Endometrium (tissue), 2 donors: ENCODE results near the gene PARD6B.
"Not testable (repeated sequence)": the region's sequence is repeated elsewhere in the genome, so short reads cannot be mapped to it uniquely, and the experiment has no call there.

ENCODE experiments used
- FAIRE-seq: peaks from 2 replicates; lab custom pipeline; 2012; peaks lifted over from hg19 to GRCh38; lab: Jason Lieb, UNC
- donor health status: control.
- donor health status: control.

Gene PARD6B

DNA sequence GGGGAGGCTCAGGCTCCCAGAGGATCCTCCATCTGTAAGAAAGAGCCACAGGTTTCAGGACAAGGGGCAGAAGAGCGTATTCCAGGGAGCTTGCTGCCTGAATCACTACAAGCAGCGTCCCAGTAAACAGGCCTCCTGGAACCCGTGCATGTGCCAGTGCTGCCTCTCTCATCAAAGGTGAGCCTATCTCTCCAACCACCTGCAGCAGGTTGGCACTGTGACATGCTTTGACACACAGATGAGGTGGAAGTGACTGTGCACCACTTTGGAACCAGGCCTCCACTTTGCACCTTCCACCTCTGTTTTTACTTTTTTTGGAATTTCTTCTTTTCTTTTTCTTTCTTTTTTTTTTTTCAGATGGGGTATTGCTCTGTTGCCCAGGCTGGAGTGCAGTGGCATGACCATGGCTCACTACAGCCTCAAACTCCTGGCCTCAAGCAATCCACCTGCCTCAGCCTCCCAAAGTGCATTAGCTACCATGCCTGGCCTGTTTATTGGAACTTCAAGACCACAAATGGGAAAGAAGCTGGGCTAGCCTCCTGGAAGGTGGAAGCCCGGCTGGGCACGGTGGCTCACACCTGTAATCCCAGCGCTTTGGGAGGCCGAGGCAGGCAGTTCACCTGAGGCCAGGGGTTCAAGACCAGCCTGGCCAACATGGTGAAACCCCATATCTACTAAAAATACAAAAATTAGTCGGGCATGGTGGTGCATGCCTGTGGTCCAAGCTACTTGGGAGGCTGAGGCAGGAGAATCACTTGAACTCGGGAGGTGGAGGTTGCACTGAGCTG, 27.5 kb upstream of the PARD6B start:
- not testable (repeated sequence) for FAIRE-seq

DNA sequence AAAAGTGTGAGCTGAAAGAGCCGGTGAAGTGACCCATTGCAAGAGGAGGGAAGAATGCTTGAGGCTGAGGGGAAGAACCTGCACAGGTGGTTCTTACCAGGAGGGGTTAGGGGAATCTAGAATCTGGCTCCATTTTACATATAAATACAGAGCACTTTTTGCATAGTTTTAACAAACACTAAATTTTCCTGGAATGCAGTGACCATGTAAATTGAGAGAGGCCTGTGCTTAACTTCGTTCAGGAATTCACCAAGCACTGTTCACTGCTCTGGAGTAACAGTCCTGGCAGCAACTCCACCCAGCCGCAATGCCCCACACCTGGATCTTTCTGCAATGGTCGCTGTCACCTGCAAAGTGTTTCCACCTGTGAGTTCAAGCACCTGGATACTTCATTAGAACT, 26.9 kb upstream of the PARD6B start:
- no peak for FAIRE-seq

DNA sequence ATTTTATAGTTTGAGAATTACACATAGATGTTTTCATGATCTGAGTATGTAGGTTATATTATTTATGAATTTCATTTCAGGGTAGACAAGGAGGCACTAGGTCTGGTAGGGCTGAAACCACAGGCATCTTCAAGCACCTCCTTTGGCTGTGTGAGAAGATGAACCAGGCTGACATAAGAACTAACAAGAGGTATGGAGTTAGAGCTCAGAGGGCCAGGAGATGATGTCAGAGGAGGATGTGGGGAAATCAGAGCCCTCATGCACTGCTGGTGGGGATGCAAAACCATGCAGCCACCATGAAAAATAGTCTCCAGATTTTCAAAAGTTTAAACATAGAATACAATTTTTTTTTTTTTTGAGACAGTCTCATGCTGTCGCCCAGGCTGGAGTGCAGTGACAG, 26.4 kb upstream of the PARD6B start:
- no peak for FAIRE-seq

DNA sequence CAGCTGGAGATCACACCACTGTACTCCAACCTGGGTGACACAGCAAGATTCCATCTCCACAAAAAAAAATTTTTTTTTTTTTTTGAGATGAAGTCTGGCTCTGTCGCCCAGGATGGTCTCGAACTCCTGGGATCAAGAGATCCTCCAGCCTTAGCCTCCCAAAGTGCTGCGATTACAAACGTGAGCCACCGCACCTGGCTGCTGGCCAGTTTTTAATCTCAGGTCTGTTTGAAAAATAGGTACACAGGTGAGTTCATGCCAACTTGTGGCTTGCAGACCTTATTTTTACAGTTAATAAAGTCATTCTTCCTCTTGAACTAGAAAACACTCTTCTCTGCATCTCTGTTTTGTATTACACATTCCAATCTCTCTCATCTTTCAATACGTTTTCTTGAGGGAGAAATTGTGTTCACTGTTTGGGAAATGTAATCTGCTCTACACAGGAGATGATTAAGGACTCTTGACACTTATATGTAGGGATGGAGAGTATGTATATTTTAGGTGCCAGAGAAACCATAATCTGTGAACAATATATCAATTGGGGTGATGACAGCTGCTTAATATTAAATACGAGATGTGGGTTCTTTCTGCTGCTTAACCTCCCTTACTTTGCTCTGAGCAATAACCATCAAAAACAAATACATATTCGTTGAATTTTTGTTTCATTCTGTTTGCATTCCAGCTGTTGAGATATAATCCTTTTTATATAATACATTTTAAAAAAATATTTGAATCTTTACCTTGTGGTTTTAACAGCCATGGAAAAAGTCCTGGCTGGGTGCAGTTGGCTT, 22.3 kb upstream of the PARD6B start:
- no peak for FAIRE-seq

- no peak for FAIRE-seq
Observed at GRCh38 chr20:50709636-50709973, 21.8 kb upstream of the PARD6B start.

GRCh38 chr20:50710492-50711063, 20.8 kb upstream of the PARD6B start:
- no peak for FAIRE-seq

DNA sequence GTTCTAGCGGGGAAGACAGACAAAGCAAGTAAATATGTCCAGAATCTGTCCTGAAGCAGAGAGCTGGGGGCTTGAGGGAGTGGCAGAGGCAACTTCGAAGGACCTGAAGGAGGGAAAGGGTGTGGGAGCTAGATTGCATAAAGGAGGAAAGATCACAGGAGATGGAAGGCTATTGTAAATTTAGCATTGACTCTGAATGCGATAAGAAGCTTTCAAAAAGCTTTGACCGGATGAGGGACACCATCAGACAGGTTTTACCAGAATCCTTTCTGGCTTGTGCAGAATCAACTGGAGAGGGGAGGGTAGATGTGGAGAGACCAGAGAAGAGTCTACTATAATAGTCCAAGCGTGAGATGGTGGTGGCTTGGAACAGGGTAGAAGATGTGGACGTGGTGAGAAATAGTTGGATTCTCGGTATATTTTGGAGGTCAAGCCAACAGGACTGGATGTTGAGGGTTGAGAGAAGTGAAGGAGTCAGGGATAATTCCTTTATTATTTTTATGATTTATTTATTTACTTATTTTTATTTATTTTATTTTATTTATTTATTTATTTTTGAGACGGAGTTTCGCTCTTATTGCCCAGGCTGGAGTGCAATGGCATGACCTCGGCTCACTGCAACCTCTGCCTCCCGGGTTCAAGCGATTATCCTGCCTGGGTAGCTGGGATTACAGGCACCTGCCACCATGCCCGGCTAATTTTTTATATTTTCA, 20.1 kb upstream of the PARD6B start:
- FAIRE-seq, result no peak

DNA sequence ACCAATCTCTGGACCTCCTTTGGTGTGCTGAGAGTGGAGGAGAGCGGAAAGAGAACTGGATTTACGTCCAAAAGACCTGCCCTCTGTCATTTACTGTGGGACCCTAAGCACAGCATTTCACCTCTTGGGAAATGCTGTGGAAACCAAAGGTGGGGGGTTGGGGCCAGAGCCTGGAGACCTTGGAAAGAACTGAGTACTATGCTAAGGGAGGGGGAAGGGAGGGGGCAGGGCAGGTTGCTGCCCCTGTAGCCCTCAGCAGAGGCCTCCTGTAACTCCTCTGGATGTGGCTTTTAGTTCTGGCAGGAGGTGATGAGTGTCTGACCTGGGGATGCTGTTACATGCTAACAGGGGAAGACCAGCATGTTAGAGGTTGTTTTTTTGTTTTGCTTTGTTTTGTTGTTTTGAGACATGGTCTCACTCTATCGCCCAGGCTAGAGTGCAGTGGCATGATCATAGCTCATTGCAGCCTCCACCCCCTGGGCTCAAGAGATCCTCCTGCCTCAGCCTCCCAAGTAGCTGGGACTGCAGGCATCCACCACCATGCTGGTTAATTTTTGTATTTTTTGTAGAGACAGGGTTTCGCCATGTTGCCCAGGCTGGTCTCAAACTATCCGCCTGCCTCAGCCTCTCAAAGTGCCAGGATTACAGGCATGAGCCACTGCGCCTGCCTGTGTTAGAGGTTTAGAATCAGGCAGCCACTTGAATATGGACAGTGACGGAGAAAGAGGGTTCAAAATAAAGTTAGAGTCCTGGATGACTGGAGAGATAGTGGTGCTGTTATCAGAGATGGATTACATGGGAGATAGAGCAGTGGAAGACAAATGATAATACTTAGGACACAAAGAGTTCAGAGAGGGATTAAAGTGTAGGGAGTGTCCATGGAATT, 18.4 kb upstream of the PARD6B start:
- no peak for FAIRE-seq

- FAIRE-seq, result no peak
Observed at GRCh38 chr20:50713657-50714101, 17.7 kb upstream of the PARD6B start.

DNA sequence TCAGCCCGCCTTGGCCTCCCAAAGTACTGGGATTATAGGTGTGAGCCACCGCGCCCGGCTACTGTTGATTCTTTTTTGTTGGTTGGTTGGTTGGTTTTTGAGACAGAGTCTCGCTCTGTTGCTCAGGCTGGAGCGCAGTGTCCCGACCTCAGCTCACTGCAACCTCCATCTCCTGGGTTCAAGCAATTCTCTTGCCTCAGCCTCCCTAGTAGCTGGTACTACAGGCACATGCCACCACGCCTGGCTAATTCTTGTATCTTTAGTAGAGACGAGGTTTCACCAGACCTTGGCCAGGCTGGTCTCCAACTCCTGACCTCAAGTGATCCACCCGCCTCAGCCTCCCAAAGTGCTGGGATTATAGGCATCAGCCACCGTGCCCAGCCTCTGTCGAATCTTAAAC, 17.0 kb upstream of the PARD6B start:
- not testable (repeated sequence) for FAIRE-seq

GRCh38 chr20:50715694-50716093, 15.7 kb upstream of the PARD6B start:
- no peak for FAIRE-seq

DNA sequence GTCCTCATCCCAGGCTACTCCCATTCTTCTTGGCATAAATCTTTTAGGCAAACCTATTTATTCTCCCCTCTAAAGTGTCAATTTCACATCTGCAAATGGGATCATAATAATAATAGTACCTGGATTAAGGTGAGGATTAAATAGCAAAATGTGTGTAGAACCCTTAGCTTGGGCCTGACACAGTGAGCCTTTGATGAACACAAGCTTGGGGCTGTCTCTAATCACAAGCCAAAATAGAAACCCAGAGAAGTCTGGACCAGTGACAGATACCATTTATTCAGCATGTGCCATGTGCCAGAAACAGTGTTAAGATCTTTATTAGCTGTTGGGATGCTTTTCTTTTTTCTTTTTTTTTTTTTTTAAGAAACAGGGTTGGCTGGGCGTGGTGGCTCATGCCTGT, 14.9 kb upstream of the PARD6B start:
- FAIRE-seq, result no peak

DNA sequence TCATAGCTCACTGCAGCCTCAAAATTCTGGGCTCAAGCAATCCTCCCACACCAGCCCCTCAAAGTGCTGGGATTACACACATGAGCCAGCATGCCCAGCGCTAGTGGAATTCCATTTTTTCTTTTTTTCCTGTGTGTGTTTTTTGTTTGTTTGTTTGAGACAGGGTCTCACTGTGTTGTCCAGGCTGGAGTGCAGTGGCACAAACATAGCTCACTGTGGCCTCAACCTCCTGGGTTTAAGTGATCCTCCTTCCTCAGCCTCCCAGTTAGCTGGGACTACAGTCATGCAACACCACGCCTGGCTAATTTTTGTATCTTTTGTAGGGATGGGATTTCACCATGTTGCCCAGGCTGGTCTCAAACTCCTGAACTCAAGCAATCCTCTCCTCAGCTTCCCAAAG, 14.1 kb upstream of the PARD6B start:
- no peak for FAIRE-seq

- FAIRE-seq, result no peak
Observed at GRCh38 chr20:50717974-50718761, 13.2 kb upstream of the PARD6B start.

GRCh38 chr20:50719328-50719727, 12.1 kb upstream of the PARD6B start:
- no peak for FAIRE-seq

DNA sequence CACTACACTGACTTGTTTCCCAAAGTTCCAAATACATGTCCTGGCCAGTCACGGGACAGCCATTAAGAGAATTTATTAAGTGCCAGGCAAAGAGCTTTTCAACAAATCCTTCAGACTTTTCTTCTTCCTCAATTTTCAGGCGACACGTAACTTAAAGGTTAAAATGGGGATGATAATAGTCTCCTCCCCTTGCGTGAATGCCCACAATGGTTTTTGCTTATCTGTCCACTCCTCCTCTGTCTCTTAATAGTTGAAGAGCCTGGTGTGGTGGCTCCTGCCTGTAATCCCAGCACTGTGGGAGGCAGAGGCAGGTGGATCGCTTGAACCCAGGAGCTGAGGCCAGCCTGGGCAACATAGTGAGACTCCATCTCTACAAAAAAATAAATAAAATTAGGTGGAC, 11.4 kb upstream of the PARD6B start:
- FAIRE-seq, result no peak

DNA sequence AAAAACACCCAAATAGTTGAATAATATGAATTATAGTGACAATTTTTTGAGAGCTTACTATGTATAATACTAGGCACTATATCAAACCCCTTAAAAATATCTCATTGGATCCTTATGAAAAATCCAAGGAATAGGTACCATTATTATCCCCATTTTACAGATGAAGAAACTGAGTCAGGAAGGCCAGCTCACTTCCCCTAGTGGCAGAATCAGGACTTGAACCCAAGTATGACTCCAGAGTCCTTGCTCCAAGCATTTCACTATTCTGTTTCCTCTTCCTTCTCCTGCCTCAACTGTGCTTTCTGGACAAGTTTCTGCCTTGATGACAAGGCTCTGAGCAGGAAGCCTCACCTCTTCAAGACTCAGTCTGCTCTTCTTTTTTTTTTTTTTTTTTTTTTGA, 10.8 kb upstream of the PARD6B start:
- FAIRE-seq, result no peak

DNA sequence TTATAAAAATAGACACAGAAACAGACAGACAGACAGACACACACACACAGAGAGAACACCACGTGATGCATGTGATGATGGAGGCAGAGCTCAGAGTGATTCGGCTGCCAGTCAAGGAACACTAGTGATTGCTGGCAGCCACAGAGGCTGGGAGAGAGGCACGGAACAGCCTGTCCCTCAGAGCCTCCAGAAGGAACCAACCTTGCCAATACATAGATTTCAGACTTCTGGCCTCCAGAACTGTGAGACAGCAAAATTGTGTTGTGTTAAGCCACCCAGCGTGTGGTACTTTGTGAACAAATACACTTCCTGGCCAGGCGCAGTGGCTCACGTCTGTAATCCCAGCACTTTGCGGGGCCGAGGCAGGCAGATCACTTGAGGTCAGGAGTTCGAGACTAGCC, 9.5 kb upstream of the PARD6B start:
- no peak for FAIRE-seq

GRCh38 chr20:50722424-50723155, 8.8 kb upstream of the PARD6B start:
- no peak for FAIRE-seq

GRCh38 chr20:50723672-50724071, 7.7 kb upstream of the PARD6B start:
- FAIRE-seq, result no peak
